Measurements from ENCODE around the gene LRFN3.

LRFN3 gene

GRCh38 chr19:35902870-35903475, 33.2 kb upstream of the LRFN3 start:
- ChIA-PET POLR2A (interaction anchor here (0.7 kb wide), 1 partner anchor 11 kb away, joined by 3 read pairs; no protein-coding TSS in a partner anchor), CTCF (no interaction called here)

GRCh38 chr19:35903550-35904179, 32.5 kb upstream of the LRFN3 start:
- ChIA-PET POLR2A (interaction anchor here (0.7 kb wide), 1 partner anchor 10 kb away, joined by 3 read pairs; no protein-coding TSS in a partner anchor), CTCF (no interaction called here)
- no peak for TF ChIP-seq CTBP1 (IDR thresholded peaks at IDR 0.05; ENCODE audit: borderline replicate concordance)
- no peak for TF ChIP-seq FOXA1 (IDR thresholded peaks at IDR 0.05)
- no peak for TF ChIP-seq SP1 (IDR thresholded peaks at IDR 0.05)
- TF ChIP-seq FOXK2 (IDR thresholded peaks at IDR 0.05), result no peak
- TF ChIP-seq L3MBTL2 (conservative IDR thresholded peaks at IDR 0.05), result peak; percentile 70
- no peak for TF ChIP-seq PKNOX1 (IDR thresholded peaks at IDR 0.05)
- no peak for TF ChIP-seq HDGF (IDR thresholded peaks at IDR 0.05; ENCODE audit: borderline replicate concordance)
- no peak for TF ChIP-seq ZNF384 (IDR thresholded peaks at IDR 0.05)
- TF ChIP-seq NFRKB (IDR thresholded peaks at IDR 0.05), result no peak
- DNase-seq (ENCODE audit: extremely low spot score), result peak; percentile 68

More at GRCh38 chr19:35902870-35903475, 33.2 kb upstream of the LRFN3 start:
- no peak for TF ChIP-seq L3MBTL2 (conservative IDR thresholded peaks at IDR 0.05)
- DNase-seq (ENCODE audit: extremely low spot score), result no peak

GRCh38 chr19:35904311-35905068, 31.7 kb upstream of the LRFN3 start:
- POLR2A ChIA-PET, result interaction anchor here (1.1 kb wide), 1 partner anchor 150 kb away, joined by 3 read pairs; the partner anchor contains the start of gene THAP8
- no peak for DNase-seq (ENCODE audit: extremely low spot score)
- CTCF ChIA-PET, result no interaction called here
- TF ChIP-seq LEF1 (IDR thresholded peaks at IDR 0.05; ENCODE audit: borderline replicate concordance), result no peak
- TF ChIP-seq FOXK2 (IDR thresholded peaks at IDR 0.05), result no peak
- TF ChIP-seq SP1 (IDR thresholded peaks at IDR 0.05), result no peak
- no peak for TF ChIP-seq NFRKB (IDR thresholded peaks at IDR 0.05)
- TF ChIP-seq ELF4 (IDR thresholded peaks at IDR 0.05), result no peak
- no peak for TF ChIP-seq HDGF (IDR thresholded peaks at IDR 0.05; ENCODE audit: borderline replicate concordance)
- TF ChIP-seq TARDBP (IDR thresholded peaks at IDR 0.05), result no peak
- no peak for TF ChIP-seq PKNOX1 (IDR thresholded peaks at IDR 0.05)
- no peak for TF ChIP-seq SUZ12 (IDR thresholded peaks at IDR 0.05)
- no peak for TF ChIP-seq ARNT (IDR thresholded peaks at IDR 0.05)
- TF ChIP-seq ZNF384 (IDR thresholded peaks at IDR 0.05), result no peak
- TF ChIP-seq BHLHE40 (IDR thresholded peaks at IDR 0.05; ENCODE audit: borderline replicate concordance), result no peak
- no peak for TF ChIP-seq L3MBTL2 (conservative IDR thresholded peaks at IDR 0.05)
- no peak for TF ChIP-seq FOXA1 (IDR thresholded peaks at IDR 0.05)
- TF ChIP-seq FOXM1 (IDR thresholded peaks at IDR 0.05; ENCODE audit: borderline replicate concordance), result no peak
- TF ChIP-seq CTBP1 (IDR thresholded peaks at IDR 0.05; ENCODE audit: borderline replicate concordance), result no peak

- ChIA-PET POLR2A (interaction anchor here (1.1 kb wide), 1 partner anchor 149 kb away, joined by 3 read pairs; the partner anchor contains the start of gene THAP8), CTCF (interaction anchor here (0.6 to 1.3 kb wide), 2 partner anchors 26 to 86 kb away, joined by 4 read pairs; no protein-coding TSS in a partner anchor)
- DNase-seq (ENCODE audit: extremely low spot score), result no peak
- TF ChIP-seq FOXM1 (IDR thresholded peaks at IDR 0.05; ENCODE audit: borderline replicate concordance), result no peak
- no peak for TF ChIP-seq CTBP1 (IDR thresholded peaks at IDR 0.05; ENCODE audit: borderline replicate concordance)
- TF ChIP-seq ARNT (IDR thresholded peaks at IDR 0.05), result no peak
- TF ChIP-seq BHLHE40 (IDR thresholded peaks at IDR 0.05; ENCODE audit: borderline replicate concordance), result no peak
- no peak for TF ChIP-seq SP1 (IDR thresholded peaks at IDR 0.05)
- no peak for TF ChIP-seq HDGF (IDR thresholded peaks at IDR 0.05; ENCODE audit: borderline replicate concordance)
- no peak for TF ChIP-seq NFRKB (IDR thresholded peaks at IDR 0.05)
- TF ChIP-seq SUZ12 (IDR thresholded peaks at IDR 0.05), result no peak
- no peak for TF ChIP-seq FOXA1 (IDR thresholded peaks at IDR 0.05)
- TF ChIP-seq ELF4 (IDR thresholded peaks at IDR 0.05), result no peak
- no peak for TF ChIP-seq LEF1 (IDR thresholded peaks at IDR 0.05; ENCODE audit: borderline replicate concordance)
Observed at GRCh38 chr19:35905178-35905727, 30.9 kb upstream of the LRFN3 start.

GRCh38 chr19:35907377-35907745, 28.8 kb upstream of the LRFN3 start:
- no peak for TF ChIP-seq TARDBP (IDR thresholded peaks at IDR 0.05)
- no peak for DNase-seq (ENCODE audit: extremely low spot score)
- ChIA-PET POLR2A (no interaction called here), CTCF (no interaction called here)

- ChIA-PET CTCF (no interaction called here), POLR2A (no interaction called here)
- DNase-seq (ENCODE audit: extremely low spot score), result no peak
- TF ChIP-seq L3MBTL2 (conservative IDR thresholded peaks at IDR 0.05) (no peak), LEF1 (IDR thresholded peaks at IDR 0.05; ENCODE audit: borderline replicate concordance) (no peak), CTBP1 (IDR thresholded peaks at IDR 0.05; ENCODE audit: borderline replicate concordance) (no peak), SP1 (IDR thresholded peaks at IDR 0.05) (no peak), ELF4 (IDR thresholded peaks at IDR 0.05) (no peak), FOXK2 (IDR thresholded peaks at IDR 0.05) (no peak), HDGF (IDR thresholded peaks at IDR 0.05; ENCODE audit: borderline replicate concordance) (no peak), BHLHE40 (IDR thresholded peaks at IDR 0.05; ENCODE audit: borderline replicate concordance) (no peak), NFRKB (IDR thresholded peaks at IDR 0.05) (no peak), ARNT (IDR thresholded peaks at IDR 0.05) (no peak), PKNOX1 (IDR thresholded peaks at IDR 0.05) (no peak), FOXM1 (IDR thresholded peaks at IDR 0.05; ENCODE audit: borderline replicate concordance) (no peak), TARDBP (IDR thresholded peaks at IDR 0.05) (no peak), ZNF384 (IDR thresholded peaks at IDR 0.05) (no peak), SUZ12 (IDR thresholded peaks at IDR 0.05) (no peak)
Observed at GRCh38 chr19:35908010-35908441, 28.1 kb upstream of the LRFN3 start, which contains the start of gene TYROBP. Gene TYROBP (minus strand): TSS chr19:35908295. CDS start chr19:35908228, 67 bp downstream.
